GM13977 (cell line): ENCODE results near the gene RPP14.
"Not testable (repeated sequence)": the region's sequence is repeated elsewhere in the genome, so short reads cannot be mapped to it uniquely, and the experiment has no call there.

Source experiments
- DNase-seq: peaks from one replicate; pipeline ENCODE4 v3.0.0; 2012; ENCODE audit warnings: low spot score
- in situ Hi-C: fragments of 300-500 bp; cut with MboI; formaldehyde crosslinking; loops from one replicate; pipeline ENCODE4 v1.12.0; 2022; ENCODE audit warnings: low sequenced_read_pairs, low pct_unique_long_range_greater_than_20kb, mixed read lengths, inconsistent platforms; ENCODE audit not compliant: unreplicated experiment
- TF ChIP-seq, protein P1 (sequence below): IDR thresholded peaks from 2 replicates; pipeline ENCODE4 v1.5.1; 2012; ENCODE audit warnings: mild to moderate bottlenecking, control low read depth; ENCODE audit not compliant: insufficient read depth; ENCODE audit errors: extremely low read depth, missing control alignments

Gene RPP14

DNA sequence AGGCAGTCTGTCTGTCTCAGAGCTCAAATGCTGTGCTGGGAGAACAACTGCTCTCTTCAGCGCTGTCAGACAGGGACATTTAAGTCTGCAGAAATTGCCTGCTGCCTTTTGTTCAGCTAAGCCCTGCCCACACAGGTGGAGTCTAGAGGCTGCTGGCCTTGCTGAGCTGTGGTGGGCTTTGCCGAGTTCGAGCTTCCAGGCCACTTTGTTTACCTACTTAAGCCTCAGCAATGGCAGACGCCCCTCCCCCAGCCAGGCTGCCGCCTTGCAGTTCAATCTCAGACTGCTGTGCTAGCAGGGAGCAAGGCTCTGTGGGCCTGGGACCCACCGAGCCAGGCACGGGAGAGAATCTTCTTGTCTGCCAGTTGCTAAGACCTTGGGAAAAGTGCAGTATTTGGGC, 25.0 kb upstream of the RPP14 start:
- TF ChIP-seq, protein P1, sequence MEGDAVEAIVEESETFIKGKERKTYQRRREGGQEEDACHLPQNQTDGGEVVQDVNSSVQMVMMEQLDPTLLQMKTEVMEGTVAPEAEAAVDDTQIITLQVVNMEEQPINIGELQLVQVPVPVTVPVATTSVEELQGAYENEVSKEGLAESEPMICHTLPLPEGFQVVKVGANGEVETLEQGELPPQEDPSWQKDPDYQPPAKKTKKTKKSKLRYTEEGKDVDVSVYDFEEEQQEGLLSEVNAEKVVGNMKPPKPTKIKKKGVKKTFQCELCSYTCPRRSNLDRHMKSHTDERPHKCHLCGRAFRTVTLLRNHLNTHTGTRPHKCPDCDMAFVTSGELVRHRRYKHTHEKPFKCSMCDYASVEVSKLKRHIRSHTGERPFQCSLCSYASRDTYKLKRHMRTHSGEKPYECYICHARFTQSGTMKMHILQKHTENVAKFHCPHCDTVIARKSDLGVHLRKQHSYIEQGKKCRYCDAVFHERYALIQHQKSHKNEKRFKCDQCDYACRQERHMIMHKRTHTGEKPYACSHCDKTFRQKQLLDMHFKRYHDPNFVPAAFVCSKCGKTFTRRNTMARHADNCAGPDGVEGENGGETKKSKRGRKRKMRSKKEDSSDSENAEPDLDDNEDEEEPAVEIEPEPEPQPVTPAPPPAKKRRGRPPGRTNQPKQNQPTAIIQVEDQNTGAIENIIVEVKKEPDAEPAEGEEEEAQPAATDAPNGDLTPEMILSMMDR = no peak
- in situ Hi-C loops = no loop called here
- DNase-seq = no peak

DNA sequence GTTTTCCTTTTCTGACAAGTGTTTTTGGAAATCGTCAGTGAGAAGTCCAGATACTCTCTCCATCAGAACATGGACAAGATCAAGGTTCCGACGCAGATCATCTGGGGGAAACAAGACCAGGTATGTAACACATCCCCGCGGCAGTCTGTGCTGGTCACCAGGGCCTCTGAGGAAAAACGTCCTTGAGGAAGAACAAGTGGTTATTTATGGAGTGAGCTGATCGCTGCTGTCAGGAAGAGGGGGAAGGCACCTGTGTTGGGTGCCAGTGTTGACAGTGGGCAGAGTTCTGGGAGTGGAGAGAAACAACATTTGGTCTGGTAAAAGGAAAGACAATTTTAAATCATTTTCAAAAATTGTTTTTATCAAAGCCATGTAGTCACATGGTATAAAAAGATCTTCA, 20.7 kb upstream of the RPP14 start:
- no peak for DNase-seq
- TF ChIP-seq, protein P1 = no peak
- in situ Hi-C loops = no loop called here

DNA sequence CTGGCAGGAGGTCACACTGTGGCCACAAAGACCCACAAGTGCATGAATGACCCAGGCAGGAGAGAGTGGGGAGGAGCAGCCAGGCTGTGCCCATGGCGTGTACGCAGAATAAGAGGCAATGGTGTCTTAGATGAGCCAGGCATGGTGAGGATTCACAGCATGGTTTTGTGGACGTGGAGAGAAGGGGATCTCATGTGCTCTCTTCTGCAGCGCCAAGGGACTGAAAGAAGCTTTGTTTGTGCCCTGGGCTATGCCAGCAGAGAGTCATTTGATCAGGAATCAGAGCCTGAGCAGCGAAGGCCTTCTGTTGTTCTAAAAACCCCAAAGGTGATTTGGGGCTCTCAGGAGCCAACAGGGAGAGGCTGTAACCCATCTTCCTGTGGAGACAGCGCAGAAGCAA, 18.7 kb upstream of the RPP14 start:
- DNase-seq = no peak
- in situ Hi-C loops = no loop called here
- TF ChIP-seq, protein P1 = no peak

DNA sequence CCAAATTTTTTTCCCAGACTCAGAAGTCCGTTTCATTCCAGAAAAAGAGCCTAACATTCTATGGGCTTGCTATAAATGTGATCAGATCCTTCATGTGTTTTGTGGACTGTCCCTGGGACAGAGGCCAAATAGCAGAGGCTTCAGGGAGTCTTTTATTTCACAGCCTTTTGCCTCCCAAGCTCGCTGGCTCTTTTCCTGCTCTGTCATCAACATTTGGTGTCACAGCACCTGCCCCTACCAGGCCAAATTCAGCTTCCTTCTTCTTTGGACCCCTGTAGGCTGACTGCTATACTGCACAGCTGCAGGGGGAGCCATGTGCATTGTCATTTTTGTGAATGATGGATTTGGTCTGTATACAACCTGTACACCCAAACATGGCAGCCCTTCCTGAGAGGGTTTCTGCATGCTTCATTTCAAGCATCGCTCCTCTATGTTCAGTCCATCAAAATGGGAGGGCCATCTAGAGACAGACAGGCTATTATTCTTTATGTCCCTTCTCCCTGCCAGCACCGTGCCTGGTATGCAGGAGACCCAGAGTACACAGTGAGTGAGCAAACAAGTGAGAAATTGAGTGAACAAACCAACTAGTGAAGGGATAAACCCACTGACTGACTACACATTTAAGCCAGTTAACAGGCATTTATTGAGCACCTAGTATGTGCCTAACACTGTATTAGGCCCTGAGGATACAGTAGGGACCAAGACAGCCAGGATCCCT, 17.9 kb upstream of the RPP14 start:
- TF ChIP-seq, protein P1 = no peak
- no peak for DNase-seq
- in situ Hi-C loops = no loop called here

DNA sequence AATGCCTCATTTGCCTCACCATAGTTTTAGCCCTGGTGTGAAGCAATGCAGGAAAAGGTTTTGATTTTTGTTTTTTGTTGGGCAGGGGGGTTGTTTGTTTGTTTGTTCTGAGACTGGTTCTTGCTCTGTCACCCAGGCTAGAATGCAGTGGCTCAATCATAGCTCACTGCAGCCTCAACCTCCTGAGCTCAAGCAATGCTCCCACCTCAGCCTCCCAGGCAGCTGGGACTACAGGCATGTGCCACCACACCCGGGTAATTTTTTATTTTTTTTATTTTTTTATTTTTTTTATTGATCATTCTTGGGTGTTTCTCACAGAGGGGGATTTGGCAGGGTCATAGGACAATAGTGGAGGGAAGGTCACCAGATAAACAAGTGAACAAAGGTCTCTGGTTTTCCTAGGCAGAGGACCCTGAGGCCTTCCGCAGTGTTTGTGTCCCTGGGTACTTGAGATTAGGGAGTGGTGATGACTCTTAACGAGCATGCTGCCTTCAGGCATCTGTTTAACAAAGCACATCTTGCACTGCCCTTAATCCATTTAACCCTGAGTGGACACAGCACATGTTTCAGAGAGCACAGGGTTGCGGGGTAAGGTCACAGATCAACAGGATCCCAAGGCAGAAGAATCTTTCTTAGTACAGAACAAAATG, 17.0 kb upstream of the RPP14 start:
- DNase-seq, in situ Hi-C loops: not testable (repeated sequence)

DNA sequence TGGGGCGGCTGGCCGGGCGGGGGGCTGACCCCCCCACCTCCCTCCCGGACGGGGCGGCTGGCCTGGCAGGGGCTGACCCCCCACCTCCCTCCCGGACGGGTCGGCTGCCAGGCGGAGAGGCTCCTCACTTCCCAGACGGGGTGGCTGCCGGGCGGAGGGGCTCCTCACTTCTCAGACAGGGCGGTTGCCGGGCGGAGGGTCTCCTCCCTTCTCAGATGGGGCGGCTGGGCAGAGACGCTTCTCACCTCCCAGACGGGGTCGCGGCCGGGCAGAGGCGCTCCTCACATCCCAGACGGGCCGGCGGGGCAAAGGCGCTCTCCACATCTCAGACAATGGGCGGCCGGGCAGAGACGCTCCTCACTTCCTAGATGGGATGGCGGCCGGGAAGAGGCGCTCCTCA, 15.6 kb upstream of the RPP14 start:
- in situ Hi-C loops, DNase-seq: not testable (repeated sequence)

DNA sequence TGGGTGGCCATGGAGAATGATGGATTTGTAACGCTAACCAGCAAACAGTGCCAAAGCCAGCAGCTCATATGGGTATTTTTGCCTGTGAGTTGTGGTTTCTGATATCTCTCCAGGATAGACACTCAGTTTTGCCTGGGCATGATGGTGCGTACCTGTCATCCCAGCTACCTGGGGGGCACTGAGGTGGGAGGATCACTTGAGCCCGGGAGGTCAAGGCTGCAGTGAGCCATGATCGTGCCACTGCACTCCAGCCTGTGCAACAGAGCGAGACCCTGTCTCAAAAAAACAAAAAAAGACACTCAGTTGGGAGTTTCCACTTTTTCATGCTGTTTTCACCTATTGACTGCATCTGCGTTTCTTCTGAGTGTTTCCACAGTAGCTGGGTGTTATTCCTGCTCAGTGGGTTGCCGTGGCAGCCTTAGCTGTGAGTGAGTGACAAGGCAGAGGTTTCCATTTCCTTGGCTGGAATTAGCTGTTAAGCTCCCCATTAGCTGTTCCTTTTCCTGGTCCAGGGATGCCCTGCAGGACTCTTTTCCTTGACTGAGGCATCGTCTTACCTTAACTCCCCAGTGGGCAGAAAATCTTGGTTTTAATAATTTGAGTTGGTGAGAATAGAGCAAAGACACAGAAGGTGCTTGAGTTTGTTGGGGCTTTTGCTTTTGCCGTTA, 14.2 kb upstream of the RPP14 start:
- in situ Hi-C loops = no loop called here

More for the DNA sequence above, 14.2 kb upstream of the RPP14 start:
- TF ChIP-seq, protein P1 = no peak
- DNase-seq = no peak
